Measurements from ENCODE around the gene MAP1LC3B2. TPM values are rescaled to one million over a fixed set of nuclear protein-coding genes. Genes with fewer than 3 reads are reported as not detected.

MAP1LC3B2 gene
- total and polyA plus RNA-seq, 2 of the 8 experiments (the other 6 are each of a cell fraction or from before 2014, with no cell fraction given), result 0.39 to 1.5 TPM

- Histone ChIP-seq H2BK5ac (ENCODE audit: low read depth, low read length) (peak overlapping the region; percentile 41; the same call in 1 of the 2 replicates), H2BK15ac (ENCODE audit: low read length) (0 out of 2 replicates have a peak overlapping the region, but pooled peaks have one; percentile 55), H3K4me2 (ENCODE audit: insufficient read depth in 1 of 2, low read depth in 2 of 2, low read length in 2 of 2) (peak overlapping the region; percentile 89 to 98), H3K79me2 (ENCODE audit: control insufficient read depth in 1 of 2, insufficient read depth in 2 of 2, low read length in 2 of 2) (no peaks in the 10 kb centered on the region), H3K27ac (ENCODE audit: low read depth, low read length) (0 out of 2 replicates have a peak overlapping the region, but pooled peaks have one; percentile 48), H4K20me1 (replicated peaks in 1 of 2; ENCODE audit: control insufficient read depth in 1 of 2, insufficient read depth in 2 of 2, low read length in 2 of 2) (no peaks in the 10 kb centered on the region), H3K79me1 (ENCODE audit: low read depth, low read length) (no peaks in the 10 kb centered on the region), H4K5ac (ENCODE audit: insufficient read length, low read depth, low read length) (no peak overlapping the region), H3K9me3 (ENCODE audit: insufficient read depth in 2 of 2, low read depth in 1 of 2, low read length in 1 of 2) (no peaks in the 10 kb centered on the region), H3K23ac (ENCODE audit: insufficient read length) (no peak overlapping the region), H2AK5ac (ENCODE audit: low read depth, low read length) (no peak overlapping the region), H2BK12ac (ENCODE audit: low read depth, low read length) (no peak overlapping the region; the same call in 1 of the 2 replicates), H3K4me3 (ENCODE audit: extremely low read depth in 1 of 4, insufficient read depth in 2 of 4, low read depth in 3 of 4, low read length in 4 of 4) (peak overlapping the region; percentile 81 to 84 (median 82)), H2BK120ac (replicated peaks; ENCODE audit: low read depth, low read length) (no peak overlapping the region), H3K18ac (ENCODE audit: extremely low read depth, low read length) (peak overlapping the region; percentile 96), H2BK20ac (ENCODE audit: low read length) (no peak overlapping the region), H3K4ac (replicated peaks; ENCODE audit: insufficient read length, low read depth, low read length) (no peak overlapping the region), H3K27me3 (replicated peaks in 1 of 4; ENCODE audit: control insufficient read depth in 3 of 4, extremely low read depth in 1 of 4, insufficient read depth in 3 of 4, low read length in 3 of 4) (peaks cover 0 to 3% (median 0%) of the 10 kb centered on the region in 4 experiments; a peak in 4 of 7 replicates), H3K23me2 (ENCODE audit: low read depth, low read length) (peaks cover 12% of the 10 kb centered on the region), H3K56ac (replicated peaks; ENCODE audit: insufficient read length, low read depth, low read length) (no peak overlapping the region), H2AFZ (ENCODE audit: low read length) (no peak overlapping the region; the same call in 1 of the 2 replicates), H3K4me1 (replicated peaks in 1 of 4; ENCODE audit: control insufficient read depth in 3 of 4, insufficient read depth in 4 of 4, low read length in 3 of 4) (peaks cover 0 to 17% (median 11%) of the 10 kb centered on the region in 4 experiments; a peak in 6 of 7 replicates), H4K91ac (replicated peaks; ENCODE audit: insufficient read length, low read length) (no peak overlapping the region), H3K36me3 (ENCODE audit: control insufficient read depth in 2 of 4, insufficient read depth in 4 of 4, low read length in 3 of 4) (no peaks in the 10 kb centered on the region), H3K9ac (replicated peaks in 1 of 4; ENCODE audit: extremely low read depth in 1 of 4, low read depth in 3 of 4, low read length in 3 of 4) (peak overlapping the region in 2 of 4 experiments; percentile 8 to 49; a peak in 2 of 7 replicates), H3K14ac (ENCODE audit: insufficient read length) (no peak overlapping the region), H4K8ac (ENCODE audit: extremely low read depth, insufficient read depth, low read length) (no peak overlapping the region)
- FAIRE-seq, result no peak
- CTCF ChIA-PET (ENCODE audit: partially characterized antibody), result interaction anchor here (0.5 to 1.5 kb wide), 5 partner anchors 9 to 480 kb away, joined by 3 to 7 read pairs (median 4); no protein-coding TSS in a partner anchor
- DNase-seq (ENCODE audit: low read depth in 1 of 2, low spot score in 2 of 2), result peak in 1 of 2 experiments; percentile 96
- WGBS, 2 experiments (ENCODE audit: extremely low coverage in 1 of 2, insufficient coverage in 1 of 2, insufficient read length in 1 of 2, insufficient replicate concordance in 2 of 2, low coverage in 1 of 2, low lambda C conversion rate in 2 of 2, missing lambda C conversion rate in 1 of 2), result 0% methylated on average over 16 of the region's 32 CpGs; no CpG with 5 or more reads in 1 of the 2 experiments
- POLR2A ChIA-PET (ENCODE audit: partially characterized antibody), result interaction anchor here (1.2 to 3.4 kb wide), 3 partner anchors 9 to 107 kb away, joined by 3 to 17 read pairs (median 16); no protein-coding TSS in a partner anchor
- TF ChIP-seq POU5F1 (IDR thresholded peaks at IDR 0.05; ENCODE audit: low read depth, low read length) (no peak), BACH1 (IDR thresholded peaks at IDR 0.05; ENCODE audit: low read length) (no peak), NANOG (IDR thresholded peaks at IDR 0.05; ENCODE audit: insufficient read depth, low read depth, low read length, poor library complexity, severe bottlenecking) (no peak), KDM1A (IDR thresholded peaks at IDR 0.05; ENCODE audit: borderline replicate concordance, low read length) (no peak), SIX5 (IDR thresholded peaks at IDR 0.05; ENCODE audit: low read depth, low read length) (no peak), USF2 (IDR thresholded peaks at IDR 0.05; ENCODE audit: low read length) (no peak), E2F6 (IDR thresholded peaks at IDR 0.05) (peak; percentile 49), PHF8 (conservative IDR thresholded peaks at IDR 0.05; ENCODE audit: low read depth, low read length) (peak; percentile 42; the same call in 1 of the 2 replicates)
Measured at GRCh38 chr12:116533343-116534251, 25.6 kb upstream of the MAP1LC3B2 start.

Data from H1 (cell line).